Heart right ventricle (tissue), 16 donors: Measurements from ENCODE around the gene ABCD3. TPM values are rescaled to one million over a fixed set of nuclear protein-coding genes. Genes with fewer than 3 reads are reported as not detected.

Experiments
- ATAC-seq, 8 donors: fragments of 200-7000 bp; cut with Tn5 transposase; one replicate each; pipeline ENCODE4 v1.9.1; 2020; ENCODE audit warnings: mild to moderate bottlenecking in 8 of 8, moderate library complexity in 8 of 8, moderate number of reproducible peaks in 1 of 8
- DNase-seq, 2 donors: peaks; one replicate each; pipeline ENCODE4 v3.0.0-alpha.2; 2020
- H3K27ac ChIP-seq, 10 donors: fragments of 200-600 bp; sonication (generic) in 2 of 10; one replicate each; pipeline versions ENCODE4 v1.5.0 to v1.8.0; 2020 to 2022; ENCODE audit warnings: mild to moderate bottlenecking in 3 of 10
- H3K27me3 ChIP-seq, 7 donors: fragments of 200-600 bp; one replicate each; pipeline ENCODE4 v1.8.0; 2021 to 2022; ENCODE audit warnings: mild to moderate bottlenecking in 2 of 7
- H3K36me3 ChIP-seq, 9 donors: fragments of 200-600 bp; sonication (generic) in 1 of 9; one replicate each; pipeline versions ENCODE4 v1.5.0 to v1.8.0; 2020 to 2022; ENCODE audit warnings: mild to moderate bottlenecking in 2 of 9
- H3K4me1 ChIP-seq, 9 donors: fragments of 200-600 bp; sonication (generic) in 1 of 9; one replicate each; pipeline versions ENCODE4 v1.5.0 to v1.8.0; 2020 to 2022; ENCODE audit warnings: mild to moderate bottlenecking in 4 of 9
- H3K4me3 ChIP-seq, 10 donors: fragments of 200-600 bp; sonication (generic) in 2 of 10; one replicate each; pipeline versions ENCODE4 v1.5.0 to v1.8.0; 2020 to 2022; ENCODE audit warnings: mild to moderate bottlenecking in 7 of 10, moderate library complexity in 2 of 10
- H3K9me3 ChIP-seq, 11 donors: fragments of 200-600 bp in 10 of 11; sonication (generic) in 2 of 11; one replicate each; pipeline versions ENCODE4 v1.5.0 to v1.8.0; 2013 to 2022; ENCODE audit warnings: mild to moderate bottlenecking in 2 of 11, control low read depth in 1 of 11, moderate library complexity in 1 of 11
- CTCF ChIP-seq, 9 donors: fragments of 200-600 bp; sonication (generic) in 2 of 9; IDR thresholded peaks; one replicate each; pipeline versions ENCODE4 v1.5.0 to v1.8.0; 2021 to 2022; ENCODE audit warnings: antibody characterized with exemption in 9 of 9, mild to moderate bottlenecking in 5 of 9, moderate library complexity in 1 of 9
- WGBS, 2 donors: extraction: QIAGEN DNeasy Blood & Tissue Kit; methylation state at CpG; one replicate each; pipeline ENCODE4 v1.1.7; 2013; ENCODE audit warnings: inconsistent platforms in 1 of 2; 5-methylcytosine and 5-hydroxymethylcytosine counted together
- intact Hi-C, 10 donors: fragments of 100-400 bp; cut with DNase I; formaldehyde crosslinking; loops; one replicate each; pipeline versions ENCODE4 v1.11.1 to v1.14.2; 2022
- polyA plus RNA-seq, 2 donors: library from polyadenylated mRNA; stranded (reverse); fragments of 200-250 nt; gene quantifications; one replicate each; pipeline ENCODE4 v1.2.3, GENCODE V29; 2013
- total RNA-seq, 10 donors: library from RNA; stranded (reverse); fragmentation: NEBNext Ultra II Directional in 3 of 10; extraction: Animal tissue kit (Norgen Biotek cat#: 25700) in 3 of 10; gene quantifications; one replicate each; pipeline versions ENCODE4 v1.2.1 to v1.2.4, GENCODE V29; 2021 to 2023
- donor health status: Arrhythmogenic right ventricular cardiomyopathy.
- donor health status: ischemic (EF 13 %, LVEDD 7.1; RV severe dilation, severe dysfunction).
- donor health status: healthy with polysubstance abuse.
- donor health status: DM: no; HTN: yes; CAD: no.
- donor health status: DM: no; HTN: no; CAD: no.
- donor health status: ischemic (EF 25% LVEDD 6.9; RV normal size, moderate dysfunction).
- donor health status: ischemic (EF 25% LVEDD 5.7; RV mildly dilated, moderate dysfunction).
- donor health status: healthy.
- donor health status: DM: yes; HTN: yes; CAD: no.
- donor health status: Ischemic cardiomyopathy.
- donor health status: ischemic (EF 35%, LVEDD 5.7; RV mildly dilated, moderate dysfunction).
- donor health status: nonischemic (EF 11% LVEDD 7.7; RV severe dilation, severe dysfunction).
- donor health status: DM: yes; HTN: yes; CAD: no.
- donor health status: PGD.
- donor health status: ischemic (EF 29% LVEDD 5.4; RV normal size, mild dysfunction).
- donor health status: nonischemic (EF 23%, LVEDD 6.1; RV moderate dilation, normal function).

The ABCD3 gene
- total and polyA plus RNA-seq, 12 donors, result 22.2 to 90.0 (median 59.1) TPM

- intact Hi-C loops, result loop anchor here in 5 of 10 donors (5.0 to 10.0 kb wide), 4 partner anchors 67 to 517 kb away; no protein-coding TSS in a partner anchor
- 20 to 26% methylated on average over 1 of the region's 1 CpG for WGBS, 2 donors
- Histone ChIP-seq H3K4me1 (peaks cover 0 to 20% (median 9%) of the 10 kb centered on the region in 9 donors), H3K4me3 (no peak overlapping the region), H3K27ac (peak overlapping the region in 2 of 10 donors; percentile 23 to 35), H3K27me3 (no peaks in the 10 kb centered on the region), H3K36me3 (peaks cover 0 to 38% (median 9%) of the 10 kb centered on the region in 9 donors), H3K9me3 (no peaks in the 10 kb centered on the region)
- peak in 3 of 9 donors; percentile 7 to 26 (median 13) for TF ChIP-seq CTCF (IDR thresholded peaks at IDR 0.05)
- DNase-seq, result no peak
- ATAC-seq, result peak; percentile 31 to 57 (median 42)
Observed at GRCh38 chr1:94527447-94528031, 109.3 kb downstream of the ABCD3 start.

- ATAC-seq (no peak), DNase-seq (no peak)
- intact Hi-C loops, result loop anchor here in 5 of 10 donors (5.0 to 10.0 kb wide), 4 partner anchors 67 to 517 kb away; no protein-coding TSS in a partner anchor
- Histone ChIP-seq H3K27me3 (no peaks in the 10 kb centered on the region), H3K4me3 (no peak overlapping the region), H3K4me1 (peaks cover 0 to 25% (median 9%) of the 10 kb centered on the region in 9 donors), H3K27ac (peak overlapping the region in 1 of 10 donors; percentile 35), H3K9me3 (no peaks in the 10 kb centered on the region), H3K36me3 (peaks cover 0 to 45% (median 9%) of the 10 kb centered on the region in 9 donors)
- TF ChIP-seq CTCF (IDR thresholded peaks at IDR 0.05), result no peak
- WGBS, 2 donors, result 78 to 81% methylated on average over 1 of the region's 1 CpG
Observed at GRCh38 chr1:94528299-94528698, 110.1 kb downstream of the ABCD3 start.

GRCh38 chr1:94528826-94529225, 110.6 kb downstream of the ABCD3 start:
- TF ChIP-seq CTCF (IDR thresholded peaks at IDR 0.05), result no peak
- 85 to 88% methylated on average over 5 of the region's 5 CpGs for WGBS, 2 donors
- intact Hi-C loops, result loop anchor here in 5 of 10 donors (5.0 to 10.0 kb wide), 4 partner anchors 66 to 516 kb away; no protein-coding TSS in a partner anchor

GRCh38 chr1:94529416-94529815, 111.2 kb downstream of the ABCD3 start:
- no peak overlapping the region for H3K4me3 ChIP-seq
- DNase-seq (no peak), ATAC-seq (no peak)
- intact Hi-C loops, result loop anchor here in 5 of 10 donors (5.0 to 10.0 kb wide), 4 partner anchors 65 to 515 kb away; no protein-coding TSS in a partner anchor
- H3K27ac ChIP-seq, result no peak overlapping the region
- TF ChIP-seq CTCF (IDR thresholded peaks at IDR 0.05), result no peak
- H3K27me3 ChIP-seq, result no peaks in the 10 kb centered on the region
- H3K36me3 ChIP-seq, result peaks cover 0 to 54% (median 9%) of the 10 kb centered on the region in 9 donors
- peaks cover 0 to 26% (median 9%) of the 10 kb centered on the region in 9 donors for H3K4me1 ChIP-seq
- no peaks in the 10 kb centered on the region for H3K9me3 ChIP-seq
- WGBS, 2 donors, result 97% methylated on average over 2 of the region's 2 CpGs

More at GRCh38 chr1:94528826-94529225, 110.6 kb downstream of the ABCD3 start:
- Histone ChIP-seq H3K4me3 (no peak overlapping the region), H3K27ac (peak overlapping the region in 1 of 10 donors; percentile 35), H3K36me3 (peaks cover 0 to 48% (median 9%) of the 10 kb centered on the region in 9 donors), H3K9me3 (no peaks in the 10 kb centered on the region), H3K4me1 (peaks cover 0 to 25% (median 9%) of the 10 kb centered on the region in 9 donors), H3K27me3 (no peaks in the 10 kb centered on the region)
- no peak for DNase-seq
- ATAC-seq, result no peak
